Tibial artery (tissue), 4 donors: Measurements from ENCODE around the gene DMBT1.

Source experiments
- DNase-seq, 2 donors: peaks; one replicate each; pipeline ENCODE4 v3.0.0-alpha.2; 2019
- H3K27ac ChIP-seq, 2 donors: fragments of 200-600 bp; sonication (generic) in 1 of 2; 1 replicate in 1 of 2; 2 replicates in 1 of 2; pipeline ENCODE4 v1.5.1; 2018 to 2019; ENCODE audit warnings: mild to moderate bottlenecking in 1 of 2
- H3K27me3 ChIP-seq, 2 donors: fragments of 200-600 bp; sonication (generic) in 1 of 2; one replicate each; pipeline versions ENCODE4 v1.5.1 to v1.6.0; 2016 to 2019
- H3K36me3 ChIP-seq, 3 donors: fragments of 200-600 bp; sonication (generic) in 2 of 3; one replicate each; pipeline ENCODE4 v1.5.1; 2016 to 2019; ENCODE audit warnings: mild to moderate bottlenecking in 2 of 3
- H3K4me1 ChIP-seq, 4 donors: fragments of 200-600 bp; sonication (generic) in 2 of 4; 1 replicate in 3 of 4; 2 replicates in 1 of 4; pipeline ENCODE4 v1.5.1; 2016 to 2019
- H3K4me3 ChIP-seq, 2 donors: fragments of 200-600 bp; sonication (generic) in 1 of 2; 1 replicate in 1 of 2; 2 replicates in 1 of 2; pipeline ENCODE4 v1.5.1; 2018 to 2019; ENCODE audit warnings: mild to moderate bottlenecking in 2 of 2
- H3K9me3 ChIP-seq, 3 donors: fragments of 200-600 bp; sonication (generic) in 1 of 3; one replicate each; pipeline ENCODE4 v1.5.1; 2016 to 2019
- CTCF ChIP-seq, 2 experiments: fragments of 200-600 bp in 1 of 2; fragments of 450-650 bp in 1 of 2; IDR thresholded peaks; one replicate each; pipeline ENCODE4 v1.5.1; 2017 to 2019; ENCODE audit warnings: antibody characterized with exemption in 2 of 2, mild to moderate bottlenecking in 1 of 2, moderate library complexity in 1 of 2
- intact Hi-C: fragments of 100-400 bp; cut with DNase I; formaldehyde crosslinking; loops from one replicate; pipeline ENCODE4 v1.15.0; 2023; ENCODE audit warnings: low total_unique reads

Gene DMBT1

GRCh38 chr10:122689146-122689820, 128.7 kb downstream of the DMBT1 start:
- Histone ChIP-seq H3K27ac (peak overlapping the region; percentile 3 to 43), H3K36me3 (no peaks in the 10 kb centered on the region), H3K27me3 (no peaks in the 10 kb centered on the region), H3K4me1 (peaks cover 0 to 19% (median 13%) of the 10 kb centered on the region in 4 donors), H3K9me3 (no peaks in the 10 kb centered on the region), H3K4me3 (no peak overlapping the region)
- no peak for TF ChIP-seq CTCF (IDR thresholded peaks at IDR 0.05)
- intact Hi-C loops, result no loop called here
- DNase-seq, result no peak

- DNase-seq, result no peak
- Histone ChIP-seq H3K9me3 (no peaks in the 10 kb centered on the region), H3K27me3 (no peaks in the 10 kb centered on the region), H3K4me3 (no peak overlapping the region), H3K36me3 (no peaks in the 10 kb centered on the region), H3K4me1 (peaks cover 0 to 19% (median 13%) of the 10 kb centered on the region in 4 donors), H3K27ac (no peak overlapping the region)
- TF ChIP-seq CTCF (IDR thresholded peaks at IDR 0.05), result no peak
- intact Hi-C loops, result no loop called here
Observed at GRCh38 chr10:122692744-122693143, 132.2 kb downstream of the DMBT1 start.
